ENCODE data around the gene BCORL1.

DNA sequence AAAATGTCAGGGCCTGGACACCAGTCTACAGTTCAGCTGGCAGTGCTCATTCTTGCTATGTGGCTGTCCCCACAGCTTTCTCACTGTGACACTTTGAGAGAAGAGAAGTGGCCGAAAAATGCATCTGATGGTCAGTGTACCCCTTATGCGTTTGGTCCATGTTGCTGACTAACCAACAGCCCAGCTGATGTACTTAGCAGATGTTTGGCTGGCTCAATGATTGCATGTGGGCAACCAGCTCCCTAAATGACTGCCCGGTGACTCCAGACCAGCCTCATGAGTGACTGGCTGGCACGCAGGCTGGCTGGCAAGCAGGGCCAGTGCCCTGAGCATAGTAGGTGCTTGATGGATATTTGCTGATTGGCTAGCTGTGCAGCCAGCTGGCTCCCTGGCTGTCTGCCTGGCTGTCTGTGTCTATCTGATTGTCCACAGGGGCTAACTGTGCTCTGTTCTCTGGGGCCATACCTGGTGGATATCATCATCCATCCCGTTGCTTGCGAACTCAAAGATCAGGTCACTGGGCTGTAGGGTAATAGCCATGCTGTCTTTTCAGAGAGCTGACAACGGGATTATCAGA, 98.4 kb downstream of the BCORL1 start:
- TF ChIP-seq POLR2AphosphoS5 (IDR thresholded peaks at IDR 0.05) = no peak
- TF ChIP-seq, protein P1, sequence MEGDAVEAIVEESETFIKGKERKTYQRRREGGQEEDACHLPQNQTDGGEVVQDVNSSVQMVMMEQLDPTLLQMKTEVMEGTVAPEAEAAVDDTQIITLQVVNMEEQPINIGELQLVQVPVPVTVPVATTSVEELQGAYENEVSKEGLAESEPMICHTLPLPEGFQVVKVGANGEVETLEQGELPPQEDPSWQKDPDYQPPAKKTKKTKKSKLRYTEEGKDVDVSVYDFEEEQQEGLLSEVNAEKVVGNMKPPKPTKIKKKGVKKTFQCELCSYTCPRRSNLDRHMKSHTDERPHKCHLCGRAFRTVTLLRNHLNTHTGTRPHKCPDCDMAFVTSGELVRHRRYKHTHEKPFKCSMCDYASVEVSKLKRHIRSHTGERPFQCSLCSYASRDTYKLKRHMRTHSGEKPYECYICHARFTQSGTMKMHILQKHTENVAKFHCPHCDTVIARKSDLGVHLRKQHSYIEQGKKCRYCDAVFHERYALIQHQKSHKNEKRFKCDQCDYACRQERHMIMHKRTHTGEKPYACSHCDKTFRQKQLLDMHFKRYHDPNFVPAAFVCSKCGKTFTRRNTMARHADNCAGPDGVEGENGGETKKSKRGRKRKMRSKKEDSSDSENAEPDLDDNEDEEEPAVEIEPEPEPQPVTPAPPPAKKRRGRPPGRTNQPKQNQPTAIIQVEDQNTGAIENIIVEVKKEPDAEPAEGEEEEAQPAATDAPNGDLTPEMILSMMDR (IDR thresholded peaks at IDR 0.05) = no peak

All from upper lobe of left lung (tissue), 4 donors.